CD4-positive, alpha-beta T cell treated with Interleukin-2 at 100 ng/mL for 4 hours (primary cell): ENCODE data around the gene GPBP1L1.
"Not testable (repeated sequence)": the region's sequence is repeated elsewhere in the genome, so short reads cannot be mapped to it uniquely, and the experiment has no call there.

Source experiments
- DNase-seq: peaks from one replicate; pipeline ENCODE4 v3.0.0-alpha.2; 2020; ENCODE audit warnings: low spot score

The GPBP1L1 gene, protein sequence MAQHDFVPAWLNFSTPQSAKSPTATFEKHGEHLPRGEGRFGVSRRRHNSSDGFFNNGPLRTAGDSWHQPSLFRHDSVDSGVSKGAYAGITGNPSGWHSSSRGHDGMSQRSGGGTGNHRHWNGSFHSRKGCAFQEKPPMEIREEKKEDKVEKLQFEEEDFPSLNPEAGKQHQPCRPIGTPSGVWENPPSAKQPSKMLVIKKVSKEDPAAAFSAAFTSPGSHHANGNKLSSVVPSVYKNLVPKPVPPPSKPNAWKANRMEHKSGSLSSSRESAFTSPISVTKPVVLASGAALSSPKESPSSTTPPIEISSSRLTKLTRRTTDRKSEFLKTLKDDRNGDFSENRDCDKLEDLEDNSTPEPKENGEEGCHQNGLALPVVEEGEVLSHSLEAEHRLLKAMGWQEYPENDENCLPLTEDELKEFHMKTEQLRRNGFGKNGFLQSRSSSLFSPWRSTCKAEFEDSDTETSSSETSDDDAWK

DNA sequence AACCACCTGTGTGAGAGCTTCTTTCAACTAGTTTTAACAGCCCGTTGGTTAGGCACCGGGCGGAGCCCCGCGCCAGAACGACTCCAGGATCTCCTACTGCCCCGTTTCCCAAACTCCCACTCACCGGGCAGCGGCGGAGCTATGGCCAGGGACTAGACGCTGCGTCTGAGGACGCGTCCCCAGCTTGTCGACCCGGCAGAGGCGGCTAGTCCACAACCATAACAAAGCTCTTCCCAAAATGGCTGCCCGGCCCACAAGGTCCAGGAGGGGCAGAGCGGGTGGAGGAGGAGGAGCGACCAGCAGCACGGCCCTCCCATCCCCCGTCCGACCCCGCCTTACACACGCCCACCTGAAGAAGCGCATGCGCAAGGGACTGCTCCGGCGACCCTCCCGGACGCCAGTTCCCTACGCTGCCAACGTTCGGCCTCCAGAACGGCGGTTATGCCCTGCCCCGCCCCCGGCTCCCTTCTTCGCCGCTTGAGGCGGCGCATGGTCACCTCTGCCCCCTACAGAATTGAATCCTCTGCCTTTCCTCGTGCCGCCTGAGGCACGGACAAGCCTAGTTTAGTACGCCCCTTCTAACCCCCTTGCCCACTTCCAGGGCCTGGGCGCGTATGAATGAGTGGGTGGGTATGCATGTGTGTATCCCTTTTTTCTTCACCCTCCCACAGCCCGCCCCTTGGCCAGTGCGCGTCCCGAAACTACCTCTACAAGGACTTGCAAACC, at the start of gene GPBP1L1:
GPBP1L1 (minus strand) TSS at position 246 of the 726 bp plus-strand sequence. CDS start 27,446 bp downstream, outside the sequence.
- peak; percentile 97 for DNase-seq

DNA sequence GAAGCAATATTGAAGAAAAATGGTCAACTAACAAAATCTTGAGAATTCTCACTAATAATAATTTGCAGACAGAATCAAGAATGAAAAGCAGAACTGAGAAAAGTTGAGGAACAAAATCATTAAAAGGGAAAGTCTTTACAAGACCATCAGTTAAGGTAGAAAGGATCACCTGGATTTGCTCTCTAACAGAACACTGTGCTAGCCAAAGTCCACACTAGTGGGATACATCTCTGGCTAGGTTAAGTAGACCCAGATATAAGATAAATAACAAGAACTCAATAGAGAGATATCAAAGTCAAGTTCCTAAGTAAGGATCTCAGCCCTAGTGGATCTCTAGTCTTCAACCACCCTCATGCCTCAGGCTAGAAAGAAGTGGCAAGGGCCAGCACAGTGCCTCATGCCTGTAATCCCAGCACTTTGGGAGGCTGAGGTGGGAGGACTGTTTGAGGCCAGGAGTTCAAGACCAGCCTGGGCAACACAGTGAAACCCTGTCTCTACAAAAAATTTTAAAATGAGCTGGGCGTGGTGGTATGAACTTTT, 44.5 kb upstream of the GPBP1L1 start:
- DNase-seq = no peak

DNA sequence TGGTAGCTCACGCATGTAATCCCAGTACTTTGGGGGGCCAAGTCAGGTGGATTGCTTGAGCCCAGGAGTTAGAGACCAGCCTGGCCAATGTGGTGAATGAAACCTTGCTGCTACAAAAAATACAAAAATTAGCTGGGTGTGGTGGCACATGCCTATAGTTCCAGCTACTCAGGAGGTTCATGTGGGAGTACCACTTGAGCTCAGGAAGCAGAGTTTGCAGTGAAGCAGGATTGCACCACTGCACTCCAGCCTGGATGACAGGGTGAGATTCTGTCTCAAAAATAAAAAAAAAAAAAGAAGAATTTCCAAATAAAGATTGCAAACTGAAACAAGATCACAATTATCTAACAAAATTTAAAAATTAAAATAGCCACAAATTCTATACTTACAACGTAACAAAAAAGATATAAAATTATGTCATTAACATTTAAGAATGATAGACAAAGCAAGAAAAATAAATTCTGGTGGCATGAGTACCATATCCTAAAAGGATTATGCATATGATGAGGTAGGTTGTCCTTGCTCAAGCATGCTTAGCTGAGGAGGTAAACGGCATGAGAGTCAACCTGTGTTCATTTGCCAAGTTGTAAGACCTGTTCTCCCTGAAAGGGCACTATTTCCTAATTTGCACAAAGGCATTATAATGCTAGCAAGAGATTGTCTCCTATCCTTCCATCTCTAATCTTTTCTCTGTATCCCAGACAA, 43.9 kb upstream of the GPBP1L1 start:
- DNase-seq = no peak

DNA sequence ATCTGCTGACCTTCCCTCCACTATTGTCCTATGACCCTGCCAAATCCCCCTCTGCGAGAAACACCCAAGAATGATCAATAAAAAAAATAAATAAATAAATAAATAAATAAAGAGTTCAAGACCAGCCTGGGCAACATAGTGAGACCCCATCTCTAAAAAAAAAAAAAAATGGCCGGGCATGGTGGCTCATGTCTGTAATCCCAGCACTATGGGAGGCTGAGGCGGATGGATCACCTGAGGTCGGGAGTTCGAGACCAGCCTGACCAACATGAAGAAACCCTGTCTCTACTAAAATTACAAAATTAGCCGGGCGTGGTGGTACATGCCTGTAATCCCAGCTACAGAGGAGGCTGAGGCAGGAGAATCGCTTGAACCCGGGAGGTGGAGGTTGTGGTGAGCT, 39.7 kb upstream of the GPBP1L1 start:
- not testable (repeated sequence) for DNase-seq

DNA sequence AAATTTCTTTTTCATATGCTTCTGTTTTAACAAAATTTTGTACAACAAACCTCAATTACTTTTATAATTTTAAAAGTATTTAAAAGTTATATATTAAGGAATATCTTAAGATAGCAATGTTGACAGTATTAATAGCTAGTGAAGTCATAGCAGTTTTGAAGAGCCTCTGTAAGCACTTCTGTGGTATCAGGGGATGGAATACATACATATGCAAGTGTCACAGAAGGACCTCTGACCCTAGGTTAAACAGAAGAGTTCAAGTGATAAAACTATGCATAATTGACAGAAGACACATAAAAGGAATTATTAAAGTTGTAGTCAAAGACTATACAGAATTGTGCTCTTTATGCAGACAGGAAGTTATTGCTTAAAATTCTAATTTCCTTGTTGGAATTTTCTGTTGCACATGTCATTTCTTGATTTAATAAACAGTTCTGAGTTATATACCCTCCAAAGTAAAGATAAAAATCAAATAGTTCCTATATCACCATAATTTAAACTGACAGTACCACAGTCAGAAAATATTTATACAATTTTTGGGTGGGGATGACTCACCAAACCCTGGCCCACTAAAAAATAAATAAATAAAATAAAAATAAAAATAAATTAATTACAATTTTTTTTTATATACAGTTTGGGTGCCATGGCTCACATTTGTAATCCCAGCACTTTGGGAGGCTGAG, 37.1 kb upstream of the GPBP1L1 start:
- DNase-seq = no peak

DNA sequence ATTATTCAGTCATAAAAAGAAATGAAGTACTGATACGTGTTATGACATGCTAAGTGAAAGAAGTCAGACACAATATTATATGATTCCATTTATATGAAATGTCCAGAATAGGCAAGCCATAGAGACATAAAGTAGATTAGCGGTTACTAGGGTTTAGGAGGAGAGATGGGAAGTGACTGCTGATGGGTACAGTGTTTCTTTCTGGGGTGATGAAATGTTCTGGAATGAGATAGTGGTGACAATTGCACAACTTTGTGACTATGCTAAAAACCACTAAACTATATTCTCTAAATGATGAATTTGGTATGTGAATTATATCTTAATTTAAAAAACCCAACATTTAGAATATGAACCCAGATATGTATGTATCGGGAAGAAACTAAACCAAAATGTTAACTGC, 36.5 kb upstream of the GPBP1L1 start:
- no peak for DNase-seq

DNA sequence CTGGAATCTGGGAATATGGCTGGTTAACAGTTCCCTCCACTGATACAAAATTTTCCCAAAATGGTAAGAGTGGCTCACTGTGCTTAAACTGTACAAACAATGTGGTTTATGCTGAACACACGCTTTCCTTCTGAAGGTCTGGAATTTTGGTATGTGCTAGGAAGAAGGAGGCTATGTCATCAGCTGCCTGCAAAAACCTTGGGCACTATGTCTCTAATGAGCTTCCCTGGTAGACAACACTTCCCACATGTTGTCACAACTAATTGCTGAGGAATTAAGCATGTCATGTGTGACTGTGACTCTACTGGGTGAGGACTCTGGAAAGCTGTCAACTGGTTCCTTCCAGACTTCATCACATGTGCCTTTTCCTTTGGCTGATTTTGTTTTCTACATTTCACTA, 34.9 kb upstream of the GPBP1L1 start:
- no peak for DNase-seq

DNA sequence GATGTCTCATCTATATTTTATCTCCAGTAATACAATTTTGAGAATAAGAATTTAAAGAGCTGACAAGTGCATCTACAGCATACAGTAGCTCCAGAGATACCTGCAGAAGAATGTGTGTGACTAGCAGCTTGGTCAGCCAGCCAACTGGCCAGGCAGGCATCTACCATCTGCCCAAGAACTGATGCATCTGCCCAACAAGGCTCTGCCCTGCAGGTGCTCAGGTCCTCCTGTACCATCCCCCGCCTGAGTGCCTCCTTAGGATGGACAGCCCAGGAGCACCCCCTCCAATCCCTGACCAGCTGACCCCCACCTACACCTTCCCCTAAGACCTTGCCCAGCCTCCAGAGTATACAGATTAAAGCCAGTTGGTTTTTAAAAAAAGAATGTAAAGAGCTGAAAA, 32.0 kb upstream of the GPBP1L1 start:
- no peak for DNase-seq

DNA sequence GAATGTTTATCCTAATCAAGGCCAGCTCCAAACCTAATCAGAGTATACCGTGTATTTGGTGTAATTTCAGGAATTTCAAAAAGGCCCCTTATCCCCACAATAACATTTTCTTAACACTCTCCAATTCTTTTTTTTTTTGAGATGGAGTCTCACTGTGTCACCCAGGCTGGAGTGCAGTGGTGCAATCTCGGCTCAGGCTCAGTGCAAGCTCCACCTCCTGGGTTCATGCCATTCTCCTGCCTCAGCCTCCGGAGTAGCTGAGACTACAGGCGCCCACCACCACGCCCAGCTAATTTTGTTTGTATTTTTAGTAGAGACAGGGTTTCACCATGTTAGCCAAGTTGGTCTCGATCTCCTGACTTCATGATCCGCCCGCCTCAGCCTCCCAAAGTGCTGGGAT, 31.1 kb upstream of the GPBP1L1 start:
- not testable (repeated sequence) for DNase-seq

DNA sequence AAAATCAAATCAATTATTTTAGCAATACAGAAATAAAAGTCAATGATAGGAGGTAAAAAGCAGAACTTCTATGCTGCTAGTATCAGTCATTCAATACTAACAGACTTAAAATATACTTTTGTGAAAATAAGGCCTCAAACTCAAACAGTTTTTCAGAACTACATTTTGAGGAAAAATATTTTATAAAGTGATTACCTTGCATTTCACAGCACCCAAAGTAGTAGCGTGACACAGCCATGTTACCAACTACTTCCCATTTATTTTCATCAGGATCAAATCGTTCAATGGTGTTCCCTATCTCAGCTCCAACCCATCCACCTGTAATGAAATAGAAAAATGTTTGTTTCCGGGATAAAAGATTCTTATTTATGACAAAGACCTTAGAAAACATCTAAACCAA, 30.4 kb upstream of the GPBP1L1 start:
- no peak for DNase-seq

DNA sequence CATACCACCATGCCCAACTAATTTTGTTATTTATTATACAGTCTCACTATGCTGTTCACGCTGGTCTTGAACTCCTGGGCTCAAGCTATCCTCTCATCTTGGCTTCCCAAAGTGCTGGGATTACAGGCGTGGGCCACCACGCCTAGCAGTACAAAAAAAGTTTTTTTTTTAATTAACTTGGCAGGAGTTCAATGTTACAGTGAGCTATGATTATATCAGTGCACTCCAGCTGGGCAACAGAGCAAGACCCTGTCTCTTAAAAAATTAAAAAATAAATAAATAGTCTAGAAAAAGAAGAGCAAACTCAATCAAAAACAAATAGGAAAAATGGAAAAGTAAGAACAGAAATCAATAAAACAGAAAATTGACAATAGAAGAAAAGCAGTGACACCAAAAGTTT, 27.4 kb upstream of the GPBP1L1 start:
- no peak for DNase-seq

DNA sequence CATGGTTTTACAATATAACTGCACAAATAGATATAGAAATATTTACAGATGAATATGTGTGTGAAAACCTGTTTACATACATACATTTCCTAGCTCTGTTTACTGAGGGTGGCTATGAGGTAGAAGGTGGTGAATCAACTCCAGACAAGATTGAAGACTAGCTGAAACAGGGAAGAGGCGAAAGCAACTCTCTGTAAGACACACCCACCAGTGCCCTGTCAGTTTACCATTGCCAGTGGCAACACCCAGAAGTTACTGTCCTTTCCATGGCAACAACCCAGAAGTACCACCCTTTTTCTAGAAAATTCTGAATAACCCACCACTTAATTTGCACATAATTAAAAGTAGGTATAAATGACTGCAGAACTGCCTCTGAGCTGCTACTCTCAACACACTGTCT, 18.3 kb upstream of the GPBP1L1 start:
- no peak for DNase-seq

DNA sequence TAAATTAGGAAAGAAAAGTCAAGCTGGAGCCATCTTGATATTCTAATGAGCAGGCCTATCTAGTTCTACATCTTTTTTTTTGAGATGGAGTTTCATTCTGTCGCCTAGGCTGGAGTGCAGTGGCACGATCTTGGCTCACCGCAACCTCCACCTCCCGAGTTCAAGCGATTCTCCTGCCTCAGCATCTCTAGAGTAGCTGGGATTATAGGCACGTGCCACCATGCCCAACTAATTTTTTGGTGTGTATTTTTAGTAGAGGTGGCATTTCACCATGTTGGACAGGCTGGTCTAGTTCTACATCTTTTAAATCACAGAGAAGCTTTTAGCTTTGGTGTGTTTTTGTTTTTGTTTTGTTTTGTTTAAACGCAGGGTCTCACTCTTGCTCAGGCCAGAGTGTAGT, 8.5 kb upstream of the GPBP1L1 start:
- no peak for DNase-seq

DNA sequence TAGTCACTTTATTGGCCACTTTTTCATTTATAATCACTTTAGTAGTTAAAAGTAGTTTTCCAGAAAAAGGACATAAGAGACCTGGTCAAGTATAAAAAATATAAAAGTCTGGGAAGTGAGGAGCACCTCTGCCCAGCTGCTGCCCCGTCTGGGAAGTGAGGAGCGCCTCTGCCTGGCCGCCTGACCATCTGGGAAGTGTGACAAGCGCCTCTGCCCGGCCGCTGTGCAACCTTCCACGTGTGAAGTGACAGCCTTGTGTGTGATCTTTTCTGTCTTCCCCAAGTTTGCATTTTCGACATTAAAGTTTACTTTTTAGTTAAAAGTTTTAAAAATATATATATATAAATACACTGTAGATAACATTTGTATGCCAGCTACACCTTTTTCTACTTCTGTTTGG, 7.5 kb upstream of the GPBP1L1 start:
- DNase-seq = not testable (repeated sequence)

DNA sequence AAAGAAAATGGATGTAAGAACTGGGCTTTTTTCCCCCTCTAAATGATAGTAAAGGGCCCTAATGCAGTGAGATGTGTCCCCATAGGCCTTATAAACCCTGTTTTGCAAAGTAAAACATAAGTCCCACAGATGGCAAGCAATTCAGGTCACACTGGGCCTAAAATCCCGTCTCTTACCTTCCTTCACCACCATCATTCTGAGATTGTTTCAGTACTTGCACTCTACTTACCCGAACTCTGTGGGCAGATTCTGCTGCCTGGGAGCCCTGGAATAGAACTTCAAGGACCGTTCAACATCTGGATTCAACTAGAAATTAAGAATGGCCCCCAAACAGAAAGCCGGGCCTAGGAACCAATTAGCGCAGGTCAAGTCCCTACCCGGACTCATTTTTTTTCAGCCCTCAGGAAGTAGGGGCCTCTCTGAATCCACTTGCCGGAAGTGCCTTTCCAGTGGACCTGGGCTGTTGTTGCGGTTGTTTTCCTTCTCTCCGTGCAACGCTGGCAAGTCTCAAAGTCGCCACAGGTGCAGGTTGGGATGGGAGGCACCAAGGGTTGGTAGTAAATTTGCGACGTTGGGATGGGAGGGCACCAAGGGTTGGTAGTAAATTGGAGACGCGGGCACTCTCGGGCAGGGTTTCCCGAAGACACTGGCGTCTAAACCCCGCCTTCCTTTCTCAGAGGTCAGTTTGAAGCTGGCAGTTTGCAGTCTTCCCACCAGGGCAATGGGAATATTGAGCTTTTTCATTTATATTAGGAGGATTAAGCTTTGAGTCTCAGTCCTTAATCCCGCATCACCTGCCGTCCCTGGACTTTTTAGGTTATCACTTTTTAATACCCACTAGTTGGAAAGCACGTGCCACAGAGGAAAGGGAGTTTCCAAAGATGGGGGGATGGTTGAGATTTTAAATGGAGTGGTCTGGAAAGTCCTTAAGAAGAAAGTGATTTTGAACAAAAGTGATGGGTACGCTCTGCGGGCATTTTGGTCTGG, 1.7 kb upstream of the GPBP1L1 start, which contains the start of gene TMEM69:
TMEM69 (plus strand) TSS at position 428 of the 987 bp plus-strand sequence. CDS start 2,888 bp downstream, outside the sequence.
- DNase-seq = peak; percentile 88

DNA sequence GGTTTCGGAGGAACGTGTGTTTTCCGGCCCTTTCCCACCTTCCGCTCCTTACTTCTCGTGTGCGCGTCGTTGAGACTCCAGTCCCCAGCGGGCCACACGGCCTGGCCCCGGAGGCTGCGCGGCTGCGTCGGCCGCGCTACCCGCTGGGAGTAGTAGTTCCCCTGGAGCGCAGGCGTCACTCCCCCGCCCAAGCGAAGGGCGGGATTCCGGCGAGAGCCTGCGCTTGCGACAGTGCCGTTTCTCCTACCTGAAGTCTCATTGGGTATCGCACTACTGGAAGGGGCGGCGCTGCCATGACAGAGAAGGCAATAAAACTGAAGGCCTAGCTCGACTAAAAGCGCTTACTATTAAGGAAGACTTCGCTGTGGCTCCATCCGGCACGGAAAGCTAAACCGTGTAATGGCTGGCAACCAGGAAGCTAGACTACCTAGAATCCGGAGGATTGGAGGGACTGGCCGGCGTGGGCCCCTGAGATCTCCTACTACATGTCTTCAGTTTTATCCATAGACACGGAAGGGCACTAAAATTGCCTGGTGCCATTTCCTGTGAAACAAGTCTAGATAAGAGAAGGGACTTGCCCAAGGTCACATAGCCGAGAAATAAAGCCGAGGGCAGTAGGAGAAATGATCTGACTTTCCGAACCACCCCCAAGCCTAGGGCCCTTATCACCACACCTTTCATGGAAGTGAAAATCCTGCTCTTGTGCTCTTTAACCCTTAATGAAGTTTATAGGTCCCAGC, 851 bp upstream of the GPBP1L1 start:
- DNase-seq = peak; percentile 98

DNA sequence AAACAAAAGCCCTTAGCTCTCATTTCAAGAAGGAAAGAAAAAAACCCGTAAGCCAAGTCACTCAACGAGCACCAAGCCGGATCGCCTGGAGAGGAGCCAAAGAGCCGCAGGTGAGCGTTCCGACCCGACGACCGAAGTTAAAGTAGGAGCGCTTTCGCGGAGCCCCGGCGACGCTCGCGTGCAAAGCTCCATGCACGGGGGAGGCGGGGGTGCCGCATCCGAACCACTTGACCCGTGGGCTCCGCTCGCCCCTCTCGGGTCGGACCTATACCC, 382 bp downstream of the GPBP1L1 start:
- DNase-seq = peak; percentile 56

DNA sequence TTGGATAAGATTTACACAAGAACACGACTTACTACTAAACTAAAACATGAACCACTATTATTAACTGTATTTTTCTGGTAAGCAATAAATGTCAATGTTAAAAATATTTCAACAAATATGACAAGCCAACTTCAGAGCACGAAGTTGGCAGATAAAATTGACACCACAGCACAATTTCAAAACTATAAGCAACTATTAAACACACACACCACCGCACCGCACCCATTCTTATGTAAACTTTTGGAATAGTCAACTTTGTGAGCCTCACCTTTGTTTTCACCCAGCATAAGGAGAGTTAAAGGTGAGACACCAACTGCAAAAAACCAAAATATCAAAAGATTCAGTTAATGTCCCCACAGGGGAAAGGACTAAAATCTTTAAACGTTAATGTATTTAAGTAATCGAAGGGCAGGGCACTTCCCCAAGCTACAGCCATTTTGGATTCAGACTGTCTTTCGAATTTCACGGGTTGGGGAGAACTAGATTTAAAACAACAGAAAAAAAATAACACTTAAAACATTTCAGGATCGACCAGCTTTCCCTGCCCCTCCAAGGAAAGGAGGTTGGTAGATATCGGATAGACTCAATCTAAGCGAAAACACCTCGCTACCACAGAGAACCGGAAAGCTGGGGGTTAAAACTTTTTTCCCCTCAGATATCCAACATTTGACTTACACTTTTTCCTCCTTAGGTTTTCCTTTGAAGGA, 872 bp downstream of the GPBP1L1 start:
- peak; percentile 12 for DNase-seq

DNA sequence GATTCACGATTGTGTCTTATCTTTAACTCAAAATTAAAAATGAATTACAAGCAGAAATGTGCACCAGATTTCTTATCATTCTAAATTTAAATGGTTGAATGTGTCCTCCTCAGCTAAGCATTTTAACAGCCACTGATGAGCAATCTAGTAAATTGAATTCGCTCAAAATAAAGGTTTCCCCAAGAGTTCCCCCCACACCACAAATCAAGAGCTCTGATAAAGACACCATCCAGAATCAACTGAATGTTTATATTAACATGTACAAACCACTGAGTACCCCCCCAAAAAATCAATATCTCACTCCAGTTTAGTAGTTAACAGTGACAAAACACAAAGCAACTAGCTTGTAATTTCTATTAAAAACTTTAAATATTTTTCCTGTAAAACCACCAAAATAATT, 1.9 kb downstream of the GPBP1L1 start:
- no peak for DNase-seq
